Smooth muscle cell (in vitro differentiated cells): Measurements from ENCODE around the gene BMP7. TPM values are rescaled to one million over a fixed set of nuclear protein-coding genes. Genes with fewer than 3 reads are reported as not detected.

Source experiments
- DNase-seq: peaks from one replicate; lab custom pipeline; 2025; ENCODE audit not compliant: unreplicated experiment; lab: John Stamatoyannopoulos, UW
- H2AFZ ChIP-seq: fragments of 200-600 bp; sonication (generic); 2 replicates; pipeline ENCODE4 v1.6.0; 2016; ENCODE audit warnings: antibody characterized with exemption, low read depth, mild to moderate bottlenecking
- H3F3A ChIP-seq: fragments of 200-600 bp; sonication (generic); 2 replicates; pipeline ENCODE4 v1.6.0; 2017; ENCODE audit warnings: antibody characterized with exemption, low read depth
- H3K27ac ChIP-seq: fragments of 200-600 bp; sonication (generic); 2 replicates; pipeline ENCODE4 v1.5.1; 2016; ENCODE audit warnings: low read depth, mild to moderate bottlenecking
- H3K27me3 ChIP-seq: fragments of 200-600 bp; sonication (generic); 2 replicates; pipeline ENCODE4 v1.6.1; 2016; ENCODE audit warnings: low read depth, mild to moderate bottlenecking
- H3K36me3 ChIP-seq: fragments of 200-600 bp; sonication (generic); 2 replicates; pipeline ENCODE4 v1.5.1; 2016; ENCODE audit warnings: low read depth
- H3K4me1 ChIP-seq: fragments of 200-600 bp; sonication (generic); 2 replicates; pipeline ENCODE4 v1.5.1; 2016; ENCODE audit warnings: low read depth
- H3K4me2 ChIP-seq: fragments of 200-600 bp; sonication (generic); 2 replicates; pipeline ENCODE4 v1.6.0; 2016; ENCODE audit warnings: mild to moderate bottlenecking
- H3K4me3 ChIP-seq: fragments of 200-600 bp; sonication (generic); 2 replicates; pipeline ENCODE4 v1.5.1; 2016; ENCODE audit warnings: mild to moderate bottlenecking
- H3K79me2 ChIP-seq: fragments of 200-600 bp; sonication (generic); 2 replicates; pipeline ENCODE4 v1.6.0; 2016; ENCODE audit warnings: low read depth, mild to moderate bottlenecking
- H3K9ac ChIP-seq: fragments of 200-600 bp; sonication (generic); 2 replicates; pipeline ENCODE4 v1.6.0; 2016; ENCODE audit warnings: low read depth
- H3K9me3 ChIP-seq: fragments of 200-600 bp; sonication (generic); replicated peaks from 2 replicates; pipeline ENCODE4 v1.5.1; 2016; ENCODE audit warnings: low read depth
- H4K20me1 ChIP-seq: fragments of 200-600 bp; sonication (generic); 2 replicates; pipeline ENCODE4 v1.6.0; 2016; ENCODE audit warnings: low read depth
- WGBS: methylation state at CpG from one replicate; pipeline ENCODE4 v1.1.7; 2016; ENCODE audit warnings: low lambda C conversion rate; 5-methylcytosine and 5-hydroxymethylcytosine counted together
- polyA plus RNA-seq: library from polyadenylated mRNA; unstranded; fragments of >200 nt; fragmentation: Nextera tagmentation; extraction: Ambion mirVana; gene quantifications from 2 replicates; pipeline ENCODE4 v1.2.1, GENCODE V29; 2016
- total RNA-seq: library from RNA; depleted of rRNA; stranded (reverse); fragments of >200 nt; gene quantifications from 2 replicates; pipeline ENCODE4 v1.2.3, GENCODE V29; 2014
- TF ChIP-seq, protein P1 (sequence below): fragments of 200-600 bp; sonication (generic); IDR thresholded peaks from 2 replicates; pipeline ENCODE4 v1.5.1; 2017; ENCODE audit warnings: borderline replicate concordance, mild to moderate bottlenecking, antibody characterized with exemption; ENCODE audit not compliant: insufficient read depth, poor library complexity, severe bottlenecking

BMP7 gene
- total RNA-seq (18.1 and 19.0 TPM in 2 replicates), polyA plus RNA-seq (28.3 and 37.3 TPM in 2 replicates)

DNA sequence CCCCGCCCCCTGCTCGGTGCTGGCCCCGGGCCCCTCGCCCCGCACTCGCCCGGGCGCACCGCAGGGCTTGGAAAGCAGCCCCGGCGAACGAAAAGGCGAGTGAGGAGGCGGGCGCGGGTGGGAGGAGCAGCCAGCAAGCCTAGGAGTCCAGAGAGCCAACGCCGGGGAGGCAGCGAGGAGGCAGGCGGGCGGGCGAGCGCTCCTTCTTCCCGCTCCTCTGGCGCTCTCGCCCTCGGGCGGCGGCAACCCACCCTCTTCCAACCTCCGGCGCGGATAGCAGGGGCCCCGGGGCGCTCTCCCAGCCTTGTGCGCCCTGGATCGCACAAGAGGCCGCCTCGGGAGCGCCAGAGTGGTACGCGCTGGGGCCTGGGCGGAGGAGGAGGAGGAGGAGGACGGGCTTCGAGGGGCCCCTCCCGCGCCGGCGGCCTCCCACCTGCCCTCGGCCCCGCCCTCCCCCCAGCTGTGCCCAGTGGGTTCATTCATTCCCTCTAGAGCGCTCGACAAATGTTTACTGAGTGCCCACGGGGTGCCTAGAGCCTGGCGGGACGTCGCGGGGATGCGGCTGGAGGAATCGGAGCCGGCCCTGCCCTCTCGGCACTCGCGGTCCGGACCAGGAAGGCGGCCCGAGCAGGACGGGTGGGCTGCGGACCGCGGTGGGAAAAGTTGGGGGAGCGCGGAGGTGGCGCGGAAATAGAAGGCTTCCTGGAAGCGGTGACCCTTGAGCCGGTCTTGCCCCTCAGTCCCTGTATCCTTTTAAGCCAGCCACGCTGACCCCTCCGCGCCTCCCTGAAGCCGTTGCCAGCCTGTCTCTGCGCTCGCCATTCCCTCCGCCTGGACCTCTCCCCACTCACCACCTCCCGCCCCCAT is at the start of gene BMP7:
Gene BMP7 (minus strand): TSS at position 351 of the 867 bp plus-strand sequence. CDS start 519 bp downstream, outside the sequence.
- no peak within 1 kb of the TSS for H3K9ac ChIP-seq
- no peaks in the 10 kb centered on the region for H3K27me3 ChIP-seq
- TF ChIP-seq, protein P1, sequence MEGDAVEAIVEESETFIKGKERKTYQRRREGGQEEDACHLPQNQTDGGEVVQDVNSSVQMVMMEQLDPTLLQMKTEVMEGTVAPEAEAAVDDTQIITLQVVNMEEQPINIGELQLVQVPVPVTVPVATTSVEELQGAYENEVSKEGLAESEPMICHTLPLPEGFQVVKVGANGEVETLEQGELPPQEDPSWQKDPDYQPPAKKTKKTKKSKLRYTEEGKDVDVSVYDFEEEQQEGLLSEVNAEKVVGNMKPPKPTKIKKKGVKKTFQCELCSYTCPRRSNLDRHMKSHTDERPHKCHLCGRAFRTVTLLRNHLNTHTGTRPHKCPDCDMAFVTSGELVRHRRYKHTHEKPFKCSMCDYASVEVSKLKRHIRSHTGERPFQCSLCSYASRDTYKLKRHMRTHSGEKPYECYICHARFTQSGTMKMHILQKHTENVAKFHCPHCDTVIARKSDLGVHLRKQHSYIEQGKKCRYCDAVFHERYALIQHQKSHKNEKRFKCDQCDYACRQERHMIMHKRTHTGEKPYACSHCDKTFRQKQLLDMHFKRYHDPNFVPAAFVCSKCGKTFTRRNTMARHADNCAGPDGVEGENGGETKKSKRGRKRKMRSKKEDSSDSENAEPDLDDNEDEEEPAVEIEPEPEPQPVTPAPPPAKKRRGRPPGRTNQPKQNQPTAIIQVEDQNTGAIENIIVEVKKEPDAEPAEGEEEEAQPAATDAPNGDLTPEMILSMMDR: no peak
- no peaks in the 10 kb centered on the region for H3K9me3 ChIP-seq
- peaks cover 3% of the 10 kb centered on the region for H3F3A ChIP-seq
- no peak within 1 kb of the TSS for H3K27ac ChIP-seq
- no peak for DNase-seq
- H3K4me2 ChIP-seq: peak within 1 kb of the TSS; percentile 96
- peak within 1 kb of the TSS; percentile 64 for H3K4me3 ChIP-seq
- H2AFZ ChIP-seq: peak within 1 kb of the TSS; percentile 92
- H3K36me3 ChIP-seq: no peaks in the 10 kb centered on the region
- peaks cover 11% of the 10 kb centered on the region for H3K79me2 ChIP-seq
- H3K4me1 ChIP-seq: peaks cover 36% of the 10 kb centered on the region
- H4K20me1 ChIP-seq: no peaks in the 10 kb centered on the region
- WGBS: under 1% methylated on average over 47 of the region's 84 CpGs

DNA sequence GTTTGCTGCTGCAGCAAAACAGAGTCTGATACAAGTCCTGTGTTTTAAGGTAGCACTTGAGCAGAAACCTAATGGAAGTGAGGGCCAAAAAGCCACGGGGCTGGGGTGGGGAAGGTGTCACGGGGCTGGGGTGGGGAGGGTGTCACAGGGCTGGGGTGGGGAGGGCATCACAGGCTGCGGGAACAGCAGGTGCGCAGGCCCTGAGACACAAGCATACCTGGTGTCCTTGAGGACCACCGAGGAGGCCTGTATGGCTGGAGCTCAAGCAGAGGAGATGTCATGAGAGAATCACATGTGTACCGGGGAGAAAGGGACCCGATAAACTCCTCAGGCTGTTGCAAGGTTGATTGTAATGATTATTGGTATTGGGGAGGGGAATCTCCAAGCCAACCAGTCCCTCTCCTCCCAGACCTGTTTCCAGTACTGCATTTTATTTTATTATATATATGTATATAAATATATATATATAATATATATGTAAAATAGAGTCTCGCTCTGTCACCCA is 49.6 kb upstream of the BMP7 start:
- Histone ChIP-seq H3K79me2 (no peaks in the 10 kb centered on the region), H3K4me1 (no peaks in the 10 kb centered on the region), H3K4me3 (no peak overlapping the region), H2AFZ (no peak overlapping the region), H4K20me1 (no peaks in the 10 kb centered on the region), H3K27me3 (no peaks in the 10 kb centered on the region), H3K4me2 (no peak overlapping the region), H3F3A (no peaks in the 10 kb centered on the region), H3K9ac (no peak overlapping the region), H3K9me3 (no peaks in the 10 kb centered on the region), H3K27ac (no peak overlapping the region), H3K36me3 (no peaks in the 10 kb centered on the region)
- DNase-seq: no peak
- 87% methylated on average over 7 of the region's 8 CpGs for WGBS
- TF ChIP-seq, protein P1: no peak

DNA sequence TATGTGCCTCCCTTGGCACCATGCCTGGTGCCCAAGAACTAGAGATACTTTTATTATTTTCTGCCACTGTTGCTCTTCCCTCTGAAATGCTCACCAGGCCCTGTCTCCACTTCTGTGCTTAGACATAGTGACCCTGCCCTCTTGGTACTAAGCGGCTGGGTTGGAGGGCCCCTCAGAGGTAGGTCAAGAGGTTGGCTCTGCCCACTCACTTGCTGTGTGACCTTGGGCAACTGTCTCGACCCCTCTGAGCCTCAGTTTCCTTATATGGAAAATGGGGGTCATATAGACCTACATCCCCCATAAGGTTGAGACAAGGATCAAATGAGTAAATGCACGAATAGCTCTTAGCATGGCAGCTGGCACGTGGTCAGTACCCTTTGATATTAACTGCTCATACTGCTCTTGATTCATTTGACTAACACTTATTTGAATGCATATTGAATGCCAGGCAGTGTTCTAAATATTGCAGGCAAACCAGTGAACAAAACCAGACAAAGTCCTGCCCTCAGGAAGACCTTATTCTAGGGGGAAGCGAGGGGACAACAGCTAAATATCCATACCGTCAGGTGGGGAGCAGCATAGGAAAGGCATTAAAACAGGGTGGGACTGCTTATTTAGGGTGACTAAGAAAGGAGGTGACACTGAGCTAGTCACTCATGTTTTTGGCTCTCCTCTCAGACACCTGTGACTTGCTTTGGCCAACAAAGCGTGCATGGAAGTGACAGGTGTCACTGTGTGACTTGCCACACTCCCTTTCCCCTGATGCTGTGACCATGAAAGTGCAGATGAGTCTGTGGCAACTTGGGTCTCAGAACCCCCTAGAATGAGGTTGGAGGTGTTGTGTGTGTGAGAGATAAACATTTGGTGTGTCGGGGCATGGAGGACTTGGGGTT is 48.9 kb upstream of the BMP7 start:
- WGBS: 91% methylated on average over 8 of the region's 8 CpGs
- DNase-seq: no peak

More for the DNA sequence above, 48.9 kb upstream of the BMP7 start:
- no peaks in the 10 kb centered on the region for H3K9me3 ChIP-seq
- H3F3A ChIP-seq: no peaks in the 10 kb centered on the region
- H3K4me2 ChIP-seq: no peak overlapping the region
- no peaks in the 10 kb centered on the region for H4K20me1 ChIP-seq
- H3K79me2 ChIP-seq: no peaks in the 10 kb centered on the region
- H3K4me3 ChIP-seq: no peak overlapping the region
- H2AFZ ChIP-seq: no peak overlapping the region
- no peak overlapping the region for H3K9ac ChIP-seq
- no peaks in the 10 kb centered on the region for H3K4me1 ChIP-seq
- H3K27me3 ChIP-seq: no peaks in the 10 kb centered on the region
- TF ChIP-seq, protein P1: no peak
- H3K27ac ChIP-seq: no peak overlapping the region
- H3K36me3 ChIP-seq: no peaks in the 10 kb centered on the region
